ENCODE measurements around the gene SYT12.
"Not testable (repeated sequence)": the region's sequence is repeated elsewhere in the genome, so short reads cannot be mapped to it uniquely, and the experiment has no call there.

- TF ChIP-seq CTCF (conservative IDR thresholded peaks at IDR 0.05); EZH2 (IDR thresholded peaks at IDR 0.05; ENCODE audit: low read depth): not testable (repeated sequence)
These were observed 17.7 kb upstream of the SYT12 start for GRCh38 chr11:67005200-67005599.
